H1 (cell line): ENCODE data around the gene TMEM223. TPM values are rescaled to one million over a fixed set of nuclear protein-coding genes. Genes with fewer than 3 reads are reported as not detected.
"Not testable (repeated sequence)": the region's sequence is repeated elsewhere in the genome, so short reads cannot be mapped to it uniquely, and the experiment has no call there.

Source experiments
- CTCF ChIA-PET: fragments of 300-600 bp; sonication (Branson Sonifier 250); formaldehyde crosslinking; loops from one replicate; lab custom pipeline; 2021; ENCODE audit not compliant: partially characterized antibody; lab: Charles Lee
- POLR2A ChIA-PET: fragments of 300-600 bp; sonication (Branson Sonifier 250); formaldehyde crosslinking; loops from one replicate; lab custom pipeline; 2021; ENCODE audit warnings: inconsistent platforms; ENCODE audit not compliant: partially characterized antibody; lab: Charles Lee
- DNase-seq, 2 experiments: peaks; one replicate each; pipeline versions ENCODE4 v3.0.0 to v3.0.0-alpha.2; 2010 to 2022; ENCODE audit warnings: low spot score in 2 of 2, low read depth in 1 of 2, mixed read lengths in 1 of 2
- FAIRE-seq: peaks from 2 replicates; lab custom pipeline; 2011; peaks lifted over from hg19 to GRCh38; lab: Jason Lieb, UNC
- H2AFZ ChIP-seq: 2 replicates; pipeline ENCODE4 v1.8.1; 2012; ENCODE audit warnings: low read length, inconsistent platforms
- H2AK5ac ChIP-seq: 2 replicates; pipeline ENCODE4 v1.6.1; 2013; ENCODE audit warnings: low read depth, low read length
- H2BK120ac ChIP-seq: replicated peaks from 2 replicates; pipeline ENCODE3; 2013; ENCODE audit warnings: low read depth, low read length, inconsistent platforms
- H2BK12ac ChIP-seq: 2 replicates; pipeline ENCODE4 v1.6.1; 2013; ENCODE audit warnings: low read depth, low read length
- H2BK15ac ChIP-seq: 2 replicates; pipeline ENCODE4 v1.6.1; 2013; ENCODE audit warnings: low read length
- H2BK20ac ChIP-seq: 2 replicates; pipeline ENCODE4 v1.6.1; 2013; ENCODE audit warnings: low read length
- H2BK5ac ChIP-seq: 2 replicates; pipeline ENCODE4 v1.6.1; 2013; ENCODE audit warnings: low read depth, low read length
- H3K14ac ChIP-seq: 2 replicates; pipeline ENCODE4 v1.6.1; 2013; ENCODE audit warnings: inconsistent platforms; ENCODE audit not compliant: insufficient read length
- H3K18ac ChIP-seq: 2 replicates; pipeline ENCODE4 v1.6.1; 2013; ENCODE audit warnings: low read length; ENCODE audit errors: extremely low read depth
- H3K23ac ChIP-seq: 2 replicates; pipeline ENCODE4 v1.6.1; 2013; ENCODE audit warnings: inconsistent platforms; ENCODE audit not compliant: insufficient read length
- H3K23me2 ChIP-seq: 2 replicates; pipeline ENCODE4 v1.6.1; 2013; ENCODE audit warnings: low read depth, low read length
- H3K27ac ChIP-seq: 2 replicates; pipeline ENCODE4 v1.6.1; 2011; ENCODE audit warnings: low read depth, low read length, inconsistent platforms
- H3K27me3 ChIP-seq, 4 experiments: replicated peaks in 1 of 4; 1 replicate in 1 of 4; 2 replicates in 3 of 4; pipeline versions ENCODE4 v1.6.1 to v1.8.1; 2011 to 2013; ENCODE audit warnings: low read length in 3 of 4, mild to moderate bottlenecking in 3 of 4, inconsistent platforms in 2 of 4, mixed read lengths in 2 of 4, moderate library complexity in 1 of 4; ENCODE audit not compliant: control insufficient read depth in 3 of 4, insufficient read depth in 3 of 4; ENCODE audit errors: extremely low read depth in 1 of 4
- H3K36me3 ChIP-seq, 4 experiments: 2 replicates each; pipeline versions ENCODE4 v1.6.1 to v1.8.1; 2011 to 2013; ENCODE audit warnings: mild to moderate bottlenecking in 4 of 4, low read length in 3 of 4, moderate library complexity in 2 of 4, control low read depth in 1 of 4, inconsistent platforms in 1 of 4; ENCODE audit not compliant: insufficient read depth in 4 of 4, control insufficient read depth in 2 of 4
- H3K4ac ChIP-seq: replicated peaks from 2 replicates; pipeline ENCODE3; 2013; ENCODE audit warnings: low read length, low read depth, mixed read lengths, inconsistent platforms; ENCODE audit not compliant: insufficient read length
- H3K4me1 ChIP-seq, 4 experiments: replicated peaks in 1 of 4; 1 replicate in 1 of 4; 2 replicates in 3 of 4; pipeline versions ENCODE4 v1.6.1 to v1.8.1; 2011 to 2013; ENCODE audit warnings: low read length in 3 of 4, inconsistent platforms in 2 of 4, mixed read lengths in 1 of 4; ENCODE audit not compliant: insufficient read depth in 4 of 4, control insufficient read depth in 3 of 4
- H3K4me2 ChIP-seq, 2 experiments: 2 replicates each; pipeline versions ENCODE4 v1.6.1 to v1.8.1; 2011 to 2013; ENCODE audit warnings: low read depth in 2 of 2, low read length in 2 of 2, control low read depth in 1 of 2, inconsistent platforms in 1 of 2, mild to moderate bottlenecking in 1 of 2; ENCODE audit not compliant: insufficient read depth in 1 of 2
- H3K4me3 ChIP-seq, 4 experiments: fragments of 200-600, 300-600 bp in 1 of 4; sonication (generic), shearing (Covaris generic), sonication (Bioruptor Twin) in 1 of 4; 2 replicates each; pipeline versions ENCODE4 v1.5.1 to v1.8.1; 2011 to 2016; ENCODE audit warnings: low read length in 4 of 4, low read depth in 3 of 4, control low read depth in 2 of 4, inconsistent platforms in 2 of 4, mild to moderate bottlenecking in 2 of 4, mixed read lengths in 1 of 4, moderate library complexity in 1 of 4; ENCODE audit not compliant: insufficient read depth in 2 of 4; ENCODE audit errors: extremely low read depth in 1 of 4
- H3K56ac ChIP-seq: replicated peaks from 2 replicates; pipeline ENCODE3; 2013; ENCODE audit warnings: low read depth, mild to moderate bottlenecking, mixed read lengths, low read length, inconsistent platforms; ENCODE audit not compliant: insufficient read length
- H3K79me1 ChIP-seq: 2 replicates; pipeline ENCODE4 v1.6.1; 2013; ENCODE audit warnings: low read depth, low read length, control low read depth
- H3K79me2 ChIP-seq, 2 experiments: 2 replicates each; pipeline versions ENCODE4 v1.6.1 to v1.8.1; 2012 to 2013; ENCODE audit warnings: low read length in 2 of 2, mild to moderate bottlenecking in 2 of 2, inconsistent platforms in 1 of 2; ENCODE audit not compliant: insufficient read depth in 2 of 2, control insufficient read depth in 1 of 2
- H3K9ac ChIP-seq, 4 experiments: replicated peaks in 1 of 4; 1 replicate in 1 of 4; 2 replicates in 3 of 4; pipeline versions ENCODE4 v1.6.1 to v1.8.1; 2011 to 2013; ENCODE audit warnings: low read depth in 3 of 4, low read length in 3 of 4, control low read depth in 2 of 4, mild to moderate bottlenecking in 2 of 4, moderate library complexity in 2 of 4, inconsistent platforms in 1 of 4; ENCODE audit errors: extremely low read depth in 1 of 4
- H3K9me3 ChIP-seq, 2 experiments: 2 replicates each; pipeline versions ENCODE4 v1.6.1 to v1.8.1; 2012 to 2013; ENCODE audit warnings: mild to moderate bottlenecking in 2 of 2, moderate library complexity in 2 of 2, control low read depth in 1 of 2, inconsistent platforms in 1 of 2, low read depth in 1 of 2, low read length in 1 of 2, mixed read lengths in 1 of 2; ENCODE audit not compliant: insufficient read depth in 2 of 2
- H4K20me1 ChIP-seq, 2 experiments: replicated peaks in 1 of 2; 2 replicates each; pipeline versions ENCODE3 to v1.8.1; 2011 to 2013; ENCODE audit warnings: inconsistent platforms in 2 of 2, low read length in 2 of 2, mild to moderate bottlenecking in 1 of 2; ENCODE audit not compliant: insufficient read depth in 2 of 2, control insufficient read depth in 1 of 2
- H4K5ac ChIP-seq: 2 replicates; pipeline ENCODE4 v1.6.1; 2013; ENCODE audit warnings: low read length, low read depth, mixed read lengths, inconsistent platforms; ENCODE audit not compliant: insufficient read length
- H4K8ac ChIP-seq: 2 replicates; pipeline ENCODE4 v1.8.0; 2013; ENCODE audit warnings: mild to moderate bottlenecking, moderate library complexity, low read length, inconsistent platforms; ENCODE audit not compliant: insufficient read depth; ENCODE audit errors: extremely low read depth
- H4K91ac ChIP-seq: replicated peaks from 2 replicates; pipeline ENCODE3; 2013; ENCODE audit warnings: low read length, mixed read lengths, inconsistent platforms; ENCODE audit not compliant: insufficient read length
- WGBS, 2 experiments: shearing (Covaris generic) in 1 of 2; methylation state at CpG; one replicate each; pipeline versions ENCODE4 v1.1.6 to v1.1.7; 2013 to 2015; ENCODE audit warnings: low lambda C conversion rate in 2 of 2, mixed read lengths in 2 of 2, inconsistent platforms in 1 of 2, low coverage in 1 of 2, missing lambda C conversion rate in 1 of 2; ENCODE audit not compliant: insufficient replicate concordance in 2 of 2, insufficient coverage in 1 of 2, insufficient read length in 1 of 2; ENCODE audit errors: extremely low coverage in 1 of 2, missing lambda C conversion rate in 1 of 2; 5-methylcytosine and 5-hydroxymethylcytosine counted together
- polyA plus RNA-seq, 7 experiments: library from polyadenylated mRNA; depleted of rRNA in 3 of 7; stranded (reverse) in 5 of 7; unstranded in 2 of 7; fragments of >200 nt in 5 of 7; fragments of 200-250 nt in 2 of 7; gene quantifications; 1 replicate in 5 of 7; 2 replicates in 1 of 7; 4 replicates in 1 of 7; pipeline versions ENCODE4 v1.2.1 to v1.2.3, GENCODE V29; 2011 to 2013; ENCODE audit warnings: missing spikeins in 2 of 7, mixed read lengths in 2 of 7
- total RNA-seq: library from RNA; stranded (reverse); fragmentation: NEBNext Ultra II Directional; extraction: Animal tissue kit (Norgen Biotek cat#: 25700); gene quantifications from 2 replicates; pipeline ENCODE4 v1.2.1, GENCODE V29; 2021

Gene TMEM223
- total and polyA plus RNA-seq, 2 of the 8 experiments (the other 6 are each of a cell fraction or from before 2014, with no cell fraction given): 22.9 to 64.1 TPM

- H2BK5ac ChIP-seq, H2BK20ac ChIP-seq, DNase-seq, FAIRE-seq, H3K4me2 ChIP-seq, H3K4me1 ChIP-seq, H3K27me3 ChIP-seq, H3K23me2 ChIP-seq, H3K56ac ChIP-seq, H3K4me3 ChIP-seq, H2BK120ac ChIP-seq, H2BK15ac ChIP-seq, H3K23ac ChIP-seq, H2AFZ ChIP-seq, H4K8ac ChIP-seq, H3K9ac ChIP-seq, H4K5ac ChIP-seq, H3K18ac ChIP-seq, H3K27ac ChIP-seq, H2AK5ac ChIP-seq, H4K91ac ChIP-seq, H2BK12ac ChIP-seq, H3K4ac ChIP-seq, H3K9me3 ChIP-seq, H3K14ac ChIP-seq: not testable (repeated sequence)
- H3K36me3 ChIP-seq: peaks cover 14 to 34% (median 19%) of the 10 kb centered on the region in 4 experiments
- peaks cover 16% of the 10 kb centered on the region for H3K79me1 ChIP-seq
- POLR2A ChIA-PET: interaction anchor here (0.9 to 16.9 kb wide), 4 partner anchors 9 to 36 kb away, joined by 3 to 192 read pairs (median 74); partner anchors contain the start of genes HNRNPUL2, TAF6L and TTC9C
- CTCF ChIA-PET: interaction anchor here (0.6 to 1.3 kb wide), 6 partner anchors 15 to 533 kb away, joined by 3 to 4 read pairs (median 4); partner anchors contain the start of gene TMEM179B
- WGBS, 2 experiments: 85% methylated on average over 5 of the region's 5 CpGs; no CpG with 5 or more reads in 1 of the 2 experiments
- H3K79me2 ChIP-seq: peaks cover 10 to 39% of the 10 kb centered on the region in 2 experiments
- H4K20me1 ChIP-seq: peaks cover 14 to 22% of the 10 kb centered on the region in 2 experiments
These were observed 41.9 kb downstream of the TMEM223 start for GRCh38 chr11:62749931-62750330.
